Spinal cord (tissue), 10 donors: ENCODE results near the gene TIAM1. TPM values are rescaled to one million over a fixed set of nuclear protein-coding genes. Genes with fewer than 3 reads are reported as not detected.

ENCODE experiments used
- DNase-seq, 6 donors: peaks; one replicate each; pipeline versions ENCODE4 v3.0.0 to v3.0.0-alpha.2; 2013 to 2015; ENCODE audit warnings: low spot score in 6 of 6, low read depth in 4 of 6
- H3K27ac ChIP-seq: one replicate; pipeline ENCODE4 v1.5.1; 2013; ENCODE audit warnings: low read depth, low read length, control low read depth
- H3K27me3 ChIP-seq: one replicate; pipeline ENCODE4 v1.6.1; 2013; ENCODE audit warnings: low read length; ENCODE audit not compliant: control insufficient read depth, insufficient read depth
- H3K36me3 ChIP-seq: one replicate; pipeline ENCODE4 v1.6.1; 2013; ENCODE audit warnings: low read length; ENCODE audit not compliant: control insufficient read depth, insufficient read depth
- H3K4me1 ChIP-seq: one replicate; pipeline ENCODE4 v1.6.1; 2013; ENCODE audit warnings: low read length; ENCODE audit not compliant: control insufficient read depth, insufficient read depth
- H3K4me3 ChIP-seq: one replicate; pipeline ENCODE4 v1.5.1; 2013; ENCODE audit warnings: low read depth, low read length, control low read depth
- H3K9me3 ChIP-seq: one replicate; pipeline ENCODE4 v1.6.1; 2013; ENCODE audit warnings: low read length; ENCODE audit not compliant: control insufficient read depth, insufficient read depth
- WGBS: methylation state at CpG from one replicate; pipeline ENCODE4 v1.1.5; 2013; ENCODE audit warnings: missing lambda C conversion rate; ENCODE audit not compliant: insufficient coverage; 5-methylcytosine and 5-hydroxymethylcytosine counted together
- polyA plus RNA-seq, 2 donors: library from polyadenylated mRNA; unstranded; fragments of 120-200 nt; gene quantifications; one replicate each; pipeline ENCODE4 v1.2.1, GENCODE V29; 2013; ENCODE audit not compliant: insufficient read length in 2 of 2
- total RNA-seq, 2 donors: library from RNA; depleted of rRNA in 1 of 2; stranded (reverse); fragments of 120-200 nt in 1 of 2; fragments of >200 nt in 1 of 2; gene quantifications; one replicate each; pipeline versions ENCODE4 v1.2.3 to v1.2.4, GENCODE V29; 2013 to 2014
- donor health status: healthy.

TIAM1 gene
- total and polyA plus RNA-seq, 4 donors: 33.5 to 41.8 (median 35.4) TPM

- 69% methylated on average over 2 of the region's 4 CpGs for WGBS
Measured at GRCh38 chr21:31267644-31268043, 76.4 kb downstream of the TIAM1 start.

GRCh38 chr21:31266241-31266640 lies 77.8 kb downstream of the TIAM1 start:
- Histone ChIP-seq H3K9me3 (no peaks in the 10 kb centered on the region), H3K27me3 (no peaks in the 10 kb centered on the region), H3K4me1 (peaks cover 9% of the 10 kb centered on the region), H3K36me3 (peaks cover 3% of the 10 kb centered on the region), H3K27ac (no peak overlapping the region), H3K4me3 (no peak overlapping the region)
- 92% methylated on average over 8 of the region's 18 CpGs for WGBS
- DNase-seq: peak in 1 of 6 donors; percentile 73

More at GRCh38 chr21:31267644-31268043, 76.4 kb downstream of the TIAM1 start:
- H3K4me1 ChIP-seq: peaks cover 9% of the 10 kb centered on the region
- no peak overlapping the region for H3K4me3 ChIP-seq
- H3K9me3 ChIP-seq: no peaks in the 10 kb centered on the region
- peak in 1 of 6 donors; percentile 60 for DNase-seq
- H3K27ac ChIP-seq: no peak overlapping the region
- peaks cover 3% of the 10 kb centered on the region for H3K36me3 ChIP-seq
- no peaks in the 10 kb centered on the region for H3K27me3 ChIP-seq

GRCh38 chr21:31265366-31266013 lies 78.6 kb downstream of the TIAM1 start:
- Histone ChIP-seq H3K27ac (no peak overlapping the region), H3K4me3 (no peak overlapping the region)

GRCh38 chr21:31264574-31264973 lies 79.5 kb downstream of the TIAM1 start:
- Histone ChIP-seq H3K9me3 (no peaks in the 10 kb centered on the region), H3K27ac (no peak overlapping the region), H3K27me3 (no peaks in the 10 kb centered on the region), H3K36me3 (peaks cover 3% of the 10 kb centered on the region), H3K4me3 (no peak overlapping the region), H3K4me1 (peaks cover 9% of the 10 kb centered on the region)
- 96% methylated on average over 6 of the region's 6 CpGs for WGBS
- DNase-seq: no peak

More at GRCh38 chr21:31265366-31266013, 78.6 kb downstream of the TIAM1 start:
- no peaks in the 10 kb centered on the region for H3K9me3 ChIP-seq
- H3K36me3 ChIP-seq: peaks cover 3% of the 10 kb centered on the region
- WGBS: 55% methylated on average over 10 of the region's 11 CpGs
- H3K27me3 ChIP-seq: no peaks in the 10 kb centered on the region
- peaks cover 9% of the 10 kb centered on the region for H3K4me1 ChIP-seq
- peak in 1 of 6 donors; percentile 36 for DNase-seq

- H3K27ac ChIP-seq: no peak overlapping the region
- peaks cover 9% of the 10 kb centered on the region for H3K4me1 ChIP-seq
- WGBS: no CpG with 5 or more reads among the region's 4 CpGs
- no peak overlapping the region for H3K4me3 ChIP-seq
- no peaks in the 10 kb centered on the region for H3K9me3 ChIP-seq
- H3K27me3 ChIP-seq: no peaks in the 10 kb centered on the region
- peaks cover 3% of the 10 kb centered on the region for H3K36me3 ChIP-seq
- no peak for DNase-seq
Measured at GRCh38 chr21:31262728-31263127, 81.3 kb downstream of the TIAM1 start.

- no peak overlapping the region for H3K4me3 ChIP-seq
- peaks cover 6% of the 10 kb centered on the region for H3K4me1 ChIP-seq
- no peak for DNase-seq
- H3K27ac ChIP-seq: no peak overlapping the region
- H3K9me3 ChIP-seq: no peaks in the 10 kb centered on the region
- H3K27me3 ChIP-seq: no peaks in the 10 kb centered on the region
- H3K36me3 ChIP-seq: peaks cover 3% of the 10 kb centered on the region
- 96% methylated on average over 6 of the region's 8 CpGs for WGBS
Measured at GRCh38 chr21:31261759-31262158, 82.3 kb downstream of the TIAM1 start.

DNA sequence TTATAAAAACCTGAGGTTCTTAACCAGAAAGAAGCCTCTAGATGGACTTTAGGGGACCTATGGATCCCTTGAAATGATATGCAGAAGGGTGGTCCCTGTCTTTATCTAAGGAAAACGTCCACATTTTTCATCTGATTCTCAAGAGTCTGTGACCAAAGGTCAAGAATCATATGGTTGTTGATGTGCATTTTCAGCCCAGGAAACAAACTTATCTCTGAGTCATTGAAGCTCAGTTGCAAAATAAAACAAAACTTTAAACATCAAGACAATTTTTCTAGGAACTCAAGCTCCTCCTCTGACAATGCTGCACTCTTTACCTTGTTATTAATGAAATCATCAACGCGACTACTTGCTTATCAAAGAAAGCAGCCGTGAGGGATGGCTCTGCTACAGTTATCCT lies 83.3 kb downstream of the TIAM1 start:
- DNase-seq: no peak
- Histone ChIP-seq H3K27ac (no peak overlapping the region), H3K27me3 (no peaks in the 10 kb centered on the region), H3K4me1 (no peaks in the 10 kb centered on the region), H3K36me3 (no peaks in the 10 kb centered on the region), H3K9me3 (no peaks in the 10 kb centered on the region), H3K4me3 (no peak overlapping the region)
- WGBS: no CpG with 5 or more reads among the region's 4 CpGs

- WGBS: 76% methylated on average over 4 of the region's 4 CpGs
- Histone ChIP-seq H3K4me1 (no peaks in the 10 kb centered on the region), H3K27ac (no peak overlapping the region), H3K27me3 (no peaks in the 10 kb centered on the region), H3K36me3 (no peaks in the 10 kb centered on the region), H3K4me3 (no peak overlapping the region), H3K9me3 (no peaks in the 10 kb centered on the region)
- no peak for DNase-seq
Measured at GRCh38 chr21:31258073-31258472, 86.0 kb downstream of the TIAM1 start.

DNA sequence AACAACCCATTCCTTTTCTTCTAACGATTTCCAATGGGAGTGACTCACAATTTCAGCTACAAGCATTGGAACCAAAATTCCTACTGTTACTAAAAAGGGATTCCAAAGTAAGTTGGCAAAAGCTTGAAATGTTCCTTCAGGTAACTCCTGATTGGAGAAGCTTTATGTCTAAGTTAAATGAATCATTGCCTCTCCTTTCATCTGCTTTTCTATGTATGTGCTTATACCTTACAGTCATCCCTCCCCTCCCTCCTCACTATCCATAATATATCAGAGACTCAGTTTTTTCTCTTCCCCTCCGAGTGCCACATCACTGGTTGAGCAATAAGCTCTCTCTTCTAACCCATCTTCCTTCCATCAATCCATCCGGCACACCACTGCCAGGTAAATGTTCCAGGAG lies 86.8 kb downstream of the TIAM1 start:
- no peak for DNase-seq
- Histone ChIP-seq H3K27me3 (no peaks in the 10 kb centered on the region), H3K4me3 (no peak overlapping the region), H3K9me3 (no peaks in the 10 kb centered on the region), H3K27ac (no peak overlapping the region), H3K4me1 (peaks cover 7% of the 10 kb centered on the region), H3K36me3 (no peaks in the 10 kb centered on the region)
- WGBS: 93% methylated on average over 2 of the region's 3 CpGs

- WGBS: 73% methylated on average over 2 of the region's 2 CpGs
- DNase-seq: peak in 2 of 6 donors; percentile 53 to 73
- no peak overlapping the region for H3K27ac ChIP-seq
Measured at GRCh38 chr21:31255896-31256295, 88.2 kb downstream of the TIAM1 start.

More at GRCh38 chr21:31255896-31256295, 88.2 kb downstream of the TIAM1 start:
- Histone ChIP-seq H3K27me3 (no peaks in the 10 kb centered on the region), H3K4me1 (peaks cover 11% of the 10 kb centered on the region), H3K9me3 (no peaks in the 10 kb centered on the region), H3K36me3 (peaks cover 6% of the 10 kb centered on the region), H3K4me3 (no peak overlapping the region)
